Inferior parietal cortex (tissue), 1 donor: ENCODE data around the gene GAB1.
"Not testable (repeated sequence)": the region's sequence is repeated elsewhere in the genome, so short reads cannot be mapped to it uniquely, and the experiment has no call there.

Source experiments
- DNase-seq: peaks from one replicate; pipeline ENCODE4 v3.0.0-alpha.2; 2016; ENCODE audit errors: extremely low spot score

GAB1 gene

DNA sequence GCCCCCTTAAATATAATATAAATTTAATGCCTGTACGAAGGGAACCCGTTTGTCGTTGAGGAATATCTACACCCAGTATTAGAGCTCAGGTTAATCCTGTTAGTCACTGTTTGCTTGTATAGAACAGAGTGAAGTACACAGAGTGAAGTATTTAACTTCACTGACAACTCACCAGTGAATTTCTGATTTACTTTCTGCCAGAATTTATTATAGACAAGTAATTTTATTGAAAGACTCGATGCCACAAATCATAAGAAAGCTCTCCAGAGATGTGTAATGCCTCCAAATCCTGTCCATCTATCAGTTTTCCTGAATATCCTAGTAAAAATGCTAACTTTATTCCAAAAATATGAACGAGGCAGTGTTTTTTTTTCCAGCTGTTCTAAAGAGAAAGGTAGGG is 1.6 kb downstream of the GAB1 start:
- no peak for DNase-seq

DNA sequence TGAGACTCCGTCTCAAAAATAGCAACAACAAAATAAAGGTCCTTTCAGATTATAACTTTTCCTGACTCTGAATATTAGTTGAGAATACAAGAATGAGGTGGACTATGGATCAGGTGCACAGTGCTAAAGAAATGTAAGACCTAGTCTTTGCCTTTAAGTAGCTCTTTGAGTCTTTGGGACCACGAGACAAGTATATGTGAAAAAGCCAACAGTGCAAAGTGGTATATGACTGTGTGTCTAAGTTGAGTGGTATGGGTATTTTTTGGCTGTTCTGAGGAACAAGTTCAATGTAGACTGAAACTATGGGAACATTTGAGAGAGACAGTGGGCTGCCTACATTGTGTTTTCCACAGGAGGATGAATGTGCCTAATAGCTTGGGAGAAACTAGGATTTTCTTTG is 2.8 kb downstream of the GAB1 start:
- no peak for DNase-seq

DNA sequence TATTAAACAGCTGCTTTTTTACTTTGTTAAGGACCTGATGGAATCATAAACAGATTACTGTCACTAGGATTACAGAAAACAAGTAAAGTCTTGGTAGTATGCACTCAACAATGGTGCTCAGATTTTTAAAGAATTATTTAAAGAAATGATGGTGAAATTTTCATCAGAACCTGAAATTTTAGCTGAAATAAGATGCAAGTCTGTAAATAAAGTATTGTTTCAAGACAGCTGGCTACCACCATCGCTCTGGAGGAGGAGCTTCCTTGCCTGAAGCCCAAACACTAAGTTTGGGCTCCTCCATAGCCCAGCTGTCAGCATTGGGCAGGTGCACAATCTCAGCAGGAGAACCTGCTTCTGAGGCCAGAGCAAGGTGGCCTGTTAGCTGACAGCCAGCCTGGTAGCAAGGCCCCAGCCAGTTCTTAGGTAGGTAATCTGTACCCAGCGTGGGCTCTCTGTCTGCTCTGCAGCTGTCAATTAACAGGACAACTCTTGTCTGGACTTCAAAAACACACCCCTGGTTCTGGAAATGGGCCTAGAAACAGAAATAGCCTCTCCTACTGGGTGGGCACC is 4.6 kb downstream of the GAB1 start:
- no peak for DNase-seq

DNA sequence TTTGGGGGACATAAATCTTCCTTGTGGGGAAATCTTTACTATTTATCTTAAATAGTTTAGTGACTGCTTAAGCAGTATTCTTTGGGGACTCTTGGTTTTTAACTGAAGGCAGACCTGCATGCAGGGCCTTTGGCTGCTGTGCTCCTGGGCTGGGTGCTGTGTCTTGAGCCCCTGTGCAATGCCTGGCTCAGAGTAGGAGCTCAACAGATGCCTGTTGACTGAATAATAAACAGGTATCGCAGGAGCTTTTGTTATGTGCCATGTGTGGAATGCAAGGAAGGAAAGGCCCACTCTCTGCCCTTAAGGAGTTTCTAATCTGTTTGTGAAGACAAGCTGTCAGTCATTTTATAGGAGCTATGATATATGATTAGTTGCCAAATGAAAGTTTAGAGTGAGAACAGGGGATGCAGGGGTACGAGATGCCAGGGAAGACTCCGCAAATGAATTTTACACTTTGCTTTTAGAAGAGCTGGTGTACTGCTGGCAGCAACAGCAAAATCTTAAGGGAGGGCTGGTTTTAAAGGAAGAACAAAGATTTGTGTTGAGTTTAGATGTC is 6.7 kb downstream of the GAB1 start:
- no peak for DNase-seq

DNA sequence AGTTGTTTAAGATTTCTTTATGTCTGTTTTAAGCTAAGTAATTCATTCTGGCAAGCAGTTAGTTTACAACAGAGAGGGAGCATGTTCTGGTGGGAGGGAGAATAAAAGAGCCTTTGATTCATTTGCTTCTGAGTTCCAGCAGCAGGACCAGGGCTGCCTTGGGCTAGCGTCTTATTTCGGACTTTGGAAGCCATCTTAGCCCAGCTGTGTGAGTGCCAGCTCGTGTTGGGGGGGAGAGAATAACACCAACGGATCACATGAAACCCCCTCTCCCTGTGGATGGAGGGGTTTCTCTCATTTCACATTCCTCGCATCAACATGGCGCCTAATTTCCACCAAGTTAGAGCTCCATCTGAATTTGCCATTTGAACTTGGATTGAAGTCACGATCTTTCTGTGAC is 7.4 kb downstream of the GAB1 start:
- DNase-seq, result no peak

DNA sequence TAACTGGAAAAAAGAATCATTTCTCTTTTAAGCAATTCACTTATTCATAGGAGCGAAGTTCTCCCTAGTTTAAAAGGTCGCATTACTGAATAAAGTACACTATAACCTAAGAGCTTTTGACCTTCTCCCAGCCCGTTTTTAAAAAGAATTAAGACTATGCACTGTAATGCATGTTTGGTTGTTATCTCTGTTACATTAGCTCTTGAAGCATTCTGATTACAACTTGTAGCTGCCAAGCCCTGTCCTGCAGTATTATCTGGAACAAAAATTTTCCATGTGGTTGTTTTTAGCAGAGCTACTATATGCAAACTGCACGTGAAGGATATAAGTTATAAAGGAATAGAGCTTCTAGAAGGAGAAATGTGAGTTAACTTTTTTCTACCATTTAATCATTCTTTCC is 8.1 kb downstream of the GAB1 start:
- DNase-seq, result no peak

DNA sequence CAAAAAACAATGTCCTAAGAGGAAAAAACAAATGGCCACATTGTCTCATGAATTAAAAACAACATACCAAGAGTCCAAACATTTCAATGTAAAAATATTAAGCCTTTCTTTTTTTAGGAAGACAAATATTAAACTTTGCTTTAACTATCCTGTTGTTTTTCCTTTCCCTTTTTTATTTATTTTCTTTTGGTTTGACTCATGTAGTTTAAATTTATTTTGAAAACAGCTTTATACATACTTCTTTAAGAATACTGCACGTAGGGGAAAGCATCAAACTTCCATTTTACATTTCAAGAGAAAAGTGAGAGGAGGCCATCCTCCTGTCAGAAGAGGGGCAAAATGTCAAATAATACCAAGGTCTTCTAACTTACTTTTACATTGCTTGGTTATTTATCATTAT is 8.7 kb downstream of the GAB1 start:
- no peak for DNase-seq

DNA sequence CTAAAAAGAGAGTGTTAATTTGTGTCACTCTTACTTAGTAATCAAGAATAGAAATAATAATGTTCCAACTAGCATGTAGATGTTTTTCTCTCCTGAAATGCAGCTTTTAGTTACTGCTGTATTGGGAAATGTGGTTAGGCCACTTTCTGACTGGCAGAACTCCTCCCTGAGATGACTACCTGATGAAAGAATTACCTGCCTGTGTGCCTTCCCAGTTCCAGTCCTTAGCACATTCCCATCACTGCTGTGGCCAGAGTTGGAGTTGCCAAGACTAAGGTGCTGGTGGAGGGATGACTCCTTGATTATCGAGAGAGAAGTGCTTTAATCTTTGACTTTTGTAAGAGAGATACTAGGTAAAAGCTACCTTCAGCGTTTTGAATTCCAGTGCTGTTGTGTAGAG is 9.5 kb downstream of the GAB1 start:
- DNase-seq, result peak; percentile 2

DNA sequence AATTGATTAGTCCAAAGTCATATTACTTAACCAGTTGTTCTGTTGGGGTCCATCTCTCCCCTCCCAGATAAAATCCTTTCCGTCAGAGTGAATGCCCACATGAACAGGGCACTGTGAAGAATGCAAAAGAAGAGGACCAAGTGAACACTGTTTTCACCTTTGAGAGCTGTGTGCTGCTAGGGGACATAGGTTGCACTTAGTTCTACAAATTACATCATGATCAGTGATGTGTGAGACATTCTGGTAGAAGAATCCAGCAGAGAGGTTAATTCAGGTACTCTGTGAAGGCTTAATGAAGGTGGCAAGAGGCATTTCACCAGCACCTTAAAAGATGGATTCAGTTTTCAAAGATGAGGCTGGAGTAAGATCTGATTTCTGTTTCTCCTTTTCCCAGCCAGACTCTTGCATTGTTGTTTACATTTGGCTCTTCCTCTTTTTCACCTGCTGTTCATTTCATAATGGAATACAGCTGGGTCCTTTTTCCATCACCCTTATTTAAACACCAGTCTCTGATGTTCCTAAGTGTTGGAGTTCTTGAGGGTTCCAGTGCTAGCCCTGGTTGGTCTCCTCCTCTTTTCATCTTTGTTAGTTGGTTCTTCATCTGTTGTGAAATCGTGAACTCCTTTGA is 10.9 kb downstream of the GAB1 start:
- peak; percentile 1 for DNase-seq

DNA sequence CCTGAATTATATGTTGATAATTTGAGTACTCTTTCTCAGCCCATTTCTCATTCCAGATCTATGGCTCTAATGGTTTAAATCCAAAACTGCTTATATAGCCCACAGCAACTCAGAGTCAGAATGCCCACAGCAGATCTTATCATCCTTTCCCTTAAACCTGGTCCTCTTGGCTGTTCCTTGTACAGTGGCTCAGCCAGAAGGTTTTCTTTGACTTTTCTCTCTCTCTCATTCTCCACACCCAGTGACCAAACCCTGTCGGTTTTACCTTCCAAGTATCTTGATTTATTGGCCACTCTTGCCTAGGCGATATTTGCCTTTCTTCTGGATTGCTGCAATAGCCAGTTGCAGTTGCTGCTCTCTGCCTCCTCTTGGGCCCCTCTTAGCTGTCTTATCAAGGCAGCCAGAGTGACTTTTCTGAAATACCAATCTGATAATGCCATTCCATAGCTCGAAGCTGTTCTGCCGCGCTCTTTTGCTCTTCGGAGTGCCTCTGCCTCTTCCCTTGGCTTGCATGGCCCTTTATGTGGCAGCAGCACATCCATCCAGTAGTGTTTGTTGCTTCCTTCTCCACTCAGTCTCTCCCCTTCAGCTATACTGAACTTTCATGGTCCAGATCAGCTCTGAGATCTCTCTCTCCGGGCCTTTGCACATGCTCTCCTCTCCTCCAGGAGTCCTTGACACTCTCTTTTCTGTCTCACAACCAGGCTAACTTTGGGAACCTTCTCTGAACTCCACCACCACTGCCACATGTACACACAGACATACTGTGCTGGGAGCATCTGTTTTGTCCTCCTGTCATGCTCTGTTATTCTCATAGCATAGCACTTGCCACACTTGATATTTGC is 11.8 kb downstream of the GAB1 start:
- DNase-seq, result no peak

DNA sequence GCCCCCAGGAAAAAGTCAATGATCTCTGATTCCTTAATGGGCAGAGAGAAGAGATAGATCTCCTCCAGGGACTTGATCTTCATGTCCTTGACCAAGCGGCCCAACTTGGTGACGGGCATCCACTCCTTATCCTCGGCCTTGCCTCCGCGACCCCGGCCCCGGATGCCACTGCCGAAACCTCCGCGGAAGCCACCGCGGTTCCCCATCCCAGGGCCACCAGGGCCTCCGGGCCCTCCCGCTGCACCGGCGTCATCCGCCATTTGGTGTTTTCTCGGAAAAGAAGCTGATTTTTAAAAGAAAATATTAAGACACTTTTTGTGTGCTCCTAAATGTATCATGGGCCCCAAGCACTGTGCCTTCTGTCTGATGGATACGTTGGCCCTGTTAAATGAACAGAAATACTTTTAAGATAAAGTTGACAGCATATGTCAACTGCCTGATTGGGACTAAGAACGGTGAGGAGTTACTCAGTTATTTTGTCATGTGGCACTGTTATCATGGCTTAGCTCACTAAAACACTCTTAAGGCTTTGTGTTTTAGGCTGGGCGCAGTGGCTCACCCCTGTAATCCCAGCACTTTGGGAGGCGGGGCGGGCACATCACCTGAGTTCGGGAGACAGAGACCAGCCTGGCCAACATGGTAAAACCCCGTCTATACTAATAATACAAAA is 13.3 kb downstream of the GAB1 start:
- DNase-seq, result not testable (repeated sequence)

DNA sequence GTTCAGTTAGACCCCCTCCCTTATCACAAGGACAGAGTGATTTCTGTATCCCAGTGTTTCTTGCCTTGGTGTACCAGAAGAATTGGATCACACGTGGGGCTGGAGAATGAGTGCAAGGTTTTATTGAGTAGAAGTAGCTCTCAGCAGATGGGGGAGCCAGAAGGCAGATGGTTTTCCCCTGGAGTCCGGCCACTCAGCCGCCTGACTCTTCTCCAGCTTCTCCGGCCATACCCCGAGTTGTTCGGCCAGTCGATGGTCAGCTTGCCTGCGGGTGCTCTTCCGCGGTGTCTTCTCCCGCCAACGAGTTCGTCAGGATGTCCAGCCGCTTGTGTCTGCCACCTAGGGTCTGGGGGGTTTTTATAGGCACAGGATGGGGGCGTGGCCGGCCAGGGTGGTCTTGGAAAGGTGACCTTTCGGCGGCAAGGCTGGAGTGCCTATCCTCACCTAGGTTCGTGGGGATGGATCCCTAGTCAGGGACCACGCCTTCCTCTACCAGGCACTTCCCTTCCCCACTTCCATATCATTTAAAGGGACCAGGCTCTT is 14.5 kb downstream of the GAB1 start:
- peak; percentile 6 for DNase-seq

DNA sequence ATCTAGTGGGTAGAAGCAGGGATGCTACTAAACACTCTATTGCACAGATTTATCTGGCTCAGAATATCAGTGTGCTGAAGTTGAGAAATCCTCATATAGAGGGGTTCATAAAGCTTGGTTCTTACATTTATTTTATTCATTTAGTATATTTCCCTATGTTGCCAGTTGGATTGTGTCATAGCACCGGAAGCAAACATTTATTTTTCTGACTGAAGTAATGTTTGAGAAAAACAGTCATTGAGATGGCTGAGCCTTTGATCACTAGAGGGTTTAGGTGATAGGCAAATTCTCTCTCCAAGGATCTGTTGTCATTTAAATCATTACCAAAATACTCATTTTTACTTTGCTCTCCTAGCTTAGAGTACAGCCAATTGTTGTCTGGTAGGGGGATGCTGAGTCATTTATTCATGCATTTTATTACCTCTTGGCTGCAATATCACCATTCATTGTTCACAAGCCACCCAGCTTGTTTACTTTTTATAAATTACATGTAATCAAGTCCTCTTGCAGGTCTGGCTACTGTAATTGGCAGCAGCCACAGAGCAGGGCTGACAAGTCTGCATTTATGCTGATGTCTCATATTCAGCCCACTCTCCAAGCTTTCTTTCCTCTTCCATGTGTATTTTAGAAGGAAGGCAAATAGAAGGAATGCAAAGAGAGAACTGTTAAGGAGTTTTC is 15.2 kb downstream of the GAB1 start:
- peak; percentile 27 for DNase-seq

DNA sequence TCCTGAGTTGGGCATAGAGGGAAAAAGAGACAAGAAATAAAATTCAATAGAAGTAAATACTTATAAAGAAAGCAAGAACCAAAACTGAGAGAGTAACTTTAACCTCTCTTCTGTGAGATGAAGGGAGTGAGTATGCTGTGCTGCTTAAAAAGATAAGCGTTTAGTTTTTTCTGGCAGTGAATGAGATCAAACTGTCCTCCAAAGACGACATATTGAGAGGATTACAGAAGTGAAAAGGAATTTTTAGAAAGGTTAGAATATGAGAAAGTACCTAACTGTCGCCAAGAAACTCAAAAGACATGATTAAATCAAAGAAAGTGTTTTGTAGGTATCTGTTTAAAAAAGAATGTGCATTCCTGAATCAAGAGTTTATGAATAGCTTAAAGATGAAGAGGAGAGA is 16.0 kb downstream of the GAB1 start:
- peak; percentile 25 for DNase-seq

DNA sequence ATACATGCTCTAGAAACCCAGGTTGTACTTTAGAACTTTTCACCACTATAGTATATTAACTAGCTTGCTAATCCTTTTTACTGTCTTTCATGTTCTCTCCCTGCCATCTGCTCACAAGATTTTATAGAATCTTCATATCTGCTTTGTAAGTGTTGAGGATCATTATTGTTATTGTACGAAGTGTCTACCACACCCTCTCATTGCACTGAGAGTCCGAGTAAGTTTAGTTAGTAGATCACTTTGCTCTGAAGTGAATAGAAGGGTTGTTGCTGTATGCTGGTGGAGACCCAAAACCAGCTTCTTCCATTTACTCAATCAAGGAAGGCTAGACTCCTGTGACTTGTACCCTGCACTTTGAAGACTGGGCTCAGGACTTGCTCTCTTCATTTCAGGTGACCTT is 17.1 kb downstream of the GAB1 start:
- no peak for DNase-seq

DNA sequence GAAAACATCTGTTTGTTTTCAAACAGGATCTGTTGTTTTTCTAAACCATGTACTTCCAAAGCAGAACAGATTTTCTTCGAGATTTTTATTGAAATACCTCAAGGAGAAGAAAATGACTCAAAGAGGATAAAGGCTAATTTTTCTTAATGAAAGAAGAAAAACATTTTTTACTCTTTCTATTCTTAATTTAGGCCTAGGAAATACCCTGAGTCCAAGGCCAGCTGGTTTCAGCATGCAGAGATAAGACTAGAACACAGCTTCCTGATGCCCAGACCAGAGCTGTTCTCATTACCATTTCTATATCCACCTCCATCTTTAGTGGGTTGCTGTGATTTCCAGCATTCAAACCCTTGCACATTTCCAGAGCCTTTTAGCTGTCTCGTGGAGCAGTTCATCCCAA is 18.3 kb downstream of the GAB1 start:
- DNase-seq, result no peak

DNA sequence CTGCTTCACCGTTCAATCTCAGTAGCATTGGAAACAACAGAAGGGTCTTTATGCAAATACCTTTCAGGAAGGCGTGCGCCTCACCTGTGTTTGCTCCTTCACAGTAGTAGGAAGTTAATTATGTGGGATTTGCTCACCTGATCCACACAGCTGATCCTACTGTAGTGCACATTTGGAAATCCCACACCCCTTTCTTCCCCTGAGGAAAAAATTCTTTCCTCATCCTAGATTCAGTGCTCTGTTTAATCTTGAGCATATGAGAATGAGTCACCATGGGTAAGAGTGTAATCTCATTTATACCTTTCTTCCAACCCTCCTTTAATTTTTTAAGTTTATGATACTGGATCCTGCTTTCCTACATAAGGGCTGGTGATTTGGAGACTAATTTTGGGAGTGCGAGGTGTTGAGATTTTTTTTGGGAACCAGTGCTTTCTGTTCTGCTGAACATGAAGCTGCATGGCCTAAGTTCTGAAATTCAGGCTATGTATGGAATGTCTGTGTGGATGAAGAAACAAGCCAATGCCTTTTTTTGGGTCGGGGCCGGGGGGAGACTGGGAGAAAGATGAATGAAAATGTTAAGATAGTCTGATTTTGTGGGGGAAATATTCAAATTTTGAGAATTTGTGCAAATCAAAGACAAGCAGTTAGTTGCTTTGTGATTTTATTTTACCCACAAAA is 19.0 kb downstream of the GAB1 start:
- no peak for DNase-seq

DNA sequence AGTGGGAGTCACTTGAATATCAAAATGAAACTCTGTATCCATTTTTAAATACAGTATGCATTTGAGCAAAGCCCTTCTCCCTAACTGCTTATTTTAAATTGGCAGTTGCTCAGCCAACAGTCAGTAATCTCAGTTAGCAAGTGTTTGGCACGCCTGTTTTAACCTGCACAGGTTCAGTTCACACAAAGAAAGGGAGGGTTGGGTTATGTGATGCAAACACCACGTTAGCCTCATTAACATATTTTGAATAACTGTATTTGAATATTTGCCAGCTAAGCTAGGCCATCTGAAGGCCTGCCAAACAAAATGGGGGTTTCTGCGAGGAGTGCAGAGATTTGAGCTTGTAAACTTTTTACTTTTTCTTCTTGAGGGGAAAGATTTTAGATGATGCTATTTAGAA is 19.8 kb downstream of the GAB1 start:
- DNase-seq, result no peak

DNA sequence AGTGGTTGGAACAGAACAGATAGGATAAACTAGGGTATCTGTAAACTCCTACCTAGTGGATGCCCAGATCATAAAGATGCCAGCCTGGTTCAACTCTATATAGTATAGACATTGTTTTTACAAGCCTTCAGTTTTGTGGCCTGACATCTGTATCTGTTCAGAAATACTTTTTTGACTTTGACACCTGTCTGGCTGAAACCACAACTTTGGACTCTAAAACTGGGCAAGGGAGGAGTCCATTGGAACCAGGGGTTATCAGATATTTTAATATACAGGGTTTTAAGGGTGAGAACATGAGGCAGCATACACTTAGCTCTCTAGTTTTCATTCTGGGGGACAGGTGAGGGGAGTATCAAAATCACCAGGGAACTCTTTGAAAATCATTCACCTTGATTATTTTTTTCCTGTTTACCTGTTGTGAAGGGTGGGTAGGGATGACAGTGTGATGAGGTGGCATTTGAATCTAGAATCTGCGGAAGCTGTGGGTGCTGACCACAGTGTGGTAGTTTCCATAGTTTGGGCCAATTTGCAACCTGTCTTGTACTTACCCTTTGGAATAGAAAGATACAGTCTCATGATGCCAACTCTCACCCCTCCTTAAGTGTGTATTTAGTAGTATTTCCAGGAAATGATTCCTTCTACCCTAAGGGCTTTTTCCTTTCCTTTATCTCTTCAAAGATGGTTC is 20.6 kb downstream of the GAB1 start:
- no peak for DNase-seq

DNA sequence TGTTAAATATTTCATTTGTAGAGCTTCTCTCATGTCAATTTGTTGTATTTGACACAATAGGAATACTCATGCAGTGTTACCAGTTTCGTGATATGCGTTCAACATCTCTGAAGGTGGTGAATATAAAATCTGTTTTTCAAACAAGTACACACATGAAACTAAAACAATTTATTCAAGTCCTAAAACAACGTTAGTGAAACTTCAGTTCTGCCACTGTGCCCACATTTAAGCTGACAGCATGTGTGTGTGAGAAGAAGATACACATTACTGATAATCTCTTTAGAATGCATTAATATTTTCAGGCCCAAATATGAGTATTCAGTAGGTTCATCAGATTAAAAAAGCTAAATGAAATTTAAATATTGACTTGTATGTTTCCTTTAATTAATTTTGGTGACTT is 21.7 kb downstream of the GAB1 start:
- DNase-seq, result no peak
